Fibroblast of lung (primary cell): Measurements from ENCODE around the gene TRIM23.

Experiments used
- CTCF ChIP-seq, 2 donors: IDR thresholded peaks in 1 of 2; conservative IDR thresholded peaks in 1 of 2; 1 replicate in 1 of 2; 2 replicates in 1 of 2; pipeline ENCODE4 v1.5.1; 2011 to 2012; ENCODE audit warnings: low read length in 2 of 2, control low read depth in 1 of 2, inconsistent platforms in 1 of 2, low read depth in 1 of 2, mild to moderate bottlenecking in 1 of 2
- EZH2 ChIP-seq: IDR thresholded peaks from 2 replicates; pipeline ENCODE4 v1.5.1; 2012; ENCODE audit warnings: low read length, control low read depth, mild to moderate bottlenecking; ENCODE audit errors: missing control alignments

GRCh38 chr5:65624571-65625555 is 730 bp upstream of the TRIM23 start, which contains the start of the genes SHLD3 and TRAPPC13:
- TF ChIP-seq EZH2 (no peak), CTCF (conservative IDR thresholded peaks at IDR 0.05 in 1 of 2, IDR thresholded peaks at IDR 0.05 in 1 of 2; ENCODE audit: low read depth in 1 of 2, low read length in 2 of 2) (no peak)
